Measurements from ENCODE around the gene TNKS1BP1.

The TNKS1BP1 gene

GRCh38 chr11:57332694-57333440 is 8.1 kb upstream of the TNKS1BP1 start:
- DNase-seq (ENCODE audit: low read depth): no peak
- no peak overlapping the region for H3K4me3 ChIP-seq (ENCODE audit: low read depth, low read length)
- TF ChIP-seq CTCF (conservative IDR thresholded peaks at IDR 0.05; ENCODE audit: low read depth, low read length): no peak

GRCh38 chr11:57331720-57332119 is 7.0 kb upstream of the TNKS1BP1 start:
- TF ChIP-seq CTCF (conservative IDR thresholded peaks at IDR 0.05; ENCODE audit: low read depth, low read length): no peak
- no peak overlapping the region for H3K4me3 ChIP-seq (ENCODE audit: low read depth, low read length)
- DNase-seq (ENCODE audit: low read depth): no peak

GRCh38 chr11:57330029-57330428 is 5.3 kb upstream of the TNKS1BP1 start:
- H3K4me3 ChIP-seq (ENCODE audit: low read depth, low read length): no peak overlapping the region
- no peak for TF ChIP-seq CTCF (conservative IDR thresholded peaks at IDR 0.05; ENCODE audit: low read depth, low read length)
- DNase-seq (ENCODE audit: low read depth): no peak

- no peak overlapping the region for H3K4me3 ChIP-seq (ENCODE audit: low read depth, low read length)
- no peak for DNase-seq (ENCODE audit: low read depth)
- no peak for TF ChIP-seq CTCF (conservative IDR thresholded peaks at IDR 0.05; ENCODE audit: low read depth, low read length)
Observed at GRCh38 chr11:57327721-57328120, 3.0 kb upstream of the TNKS1BP1 start.

GRCh38 chr11:57325735-57326048 is 940 bp upstream of the TNKS1BP1 start:
- peak overlapping the region; percentile 84 for H3K4me3 ChIP-seq (ENCODE audit: low read depth, low read length)
- peak; percentile 72 for DNase-seq (ENCODE audit: low read depth)
- TF ChIP-seq CTCF (conservative IDR thresholded peaks at IDR 0.05; ENCODE audit: low read depth, low read length): no peak

- TF ChIP-seq CTCF (conservative IDR thresholded peaks at IDR 0.05; ENCODE audit: low read depth, low read length): no peak
- DNase-seq (ENCODE audit: low read depth): peak; percentile 59
- H3K4me3 ChIP-seq (ENCODE audit: low read depth, low read length): peak overlapping the region; percentile 84
Observed at GRCh38 chr11:57324154-57324885, 432 bp downstream of the TNKS1BP1 start.

GRCh38 chr11:57323855-57324153 is 948 bp downstream of the TNKS1BP1 start:
- no peak for TF ChIP-seq CTCF (conservative IDR thresholded peaks at IDR 0.05; ENCODE audit: low read depth, low read length)
- peak overlapping the region; percentile 84 for H3K4me3 ChIP-seq (ENCODE audit: low read depth, low read length)
- DNase-seq (ENCODE audit: low read depth): no peak

All from choroid plexus epithelial cell (primary cell).